B cell (primary cell): ENCODE measurements around the gene C9orf43. TPM values are rescaled to one million over a fixed set of nuclear protein-coding genes. Genes with fewer than 3 reads are reported as not detected.

Experiments
- ATAC-seq: fragments of 200-7000 bp; cut with Tn5 transposase; one replicate; pipeline ENCODE4 v1.10.0; 2021; ENCODE audit warnings: low read depth, mild to moderate bottlenecking, moderate number of reproducible peaks, moderate library complexity
- CTCF ChIA-PET: fragments of 350-600 bp; sonication (Branson Sonifier 250); formaldehyde crosslinking; loops from one replicate; lab custom pipeline; 2021; ENCODE audit warnings: antibody characterized with exemption, inconsistent platforms; lab: Charles Lee
- POLR2A ChIA-PET: fragments of 350-600 bp; sonication (Branson Sonifier 250); formaldehyde crosslinking; loops from one replicate; lab custom pipeline; 2021; ENCODE audit warnings: antibody characterized with exemption; lab: Charles Lee
- DNase-seq: peaks from one replicate; pipeline ENCODE4 v3.0.0; 2013
- H2AFZ ChIP-seq: 2 replicates; pipeline ENCODE4 v1.6.1; 2012; ENCODE audit warnings: mild to moderate bottlenecking, low read depth, low read length; ENCODE audit not compliant: insufficient read depth, poor library complexity, severe bottlenecking
- H3K27ac ChIP-seq, 2 donors: 1 replicate in 1 of 2; 2 replicates in 1 of 2; pipeline ENCODE4 v1.5.1; 2012 to 2013; ENCODE audit warnings: low read length in 2 of 2, mild to moderate bottlenecking in 2 of 2, moderate library complexity in 1 of 2
- H3K27me3 ChIP-seq, 4 experiments: fragments of 200-600 bp in 1 of 4; sonication (generic) in 1 of 4; replicated peaks in 1 of 4; 1 replicate in 2 of 4; 2 replicates in 2 of 4; pipeline versions ENCODE4 v1.6.1 to v1.7.0; 2013 to 2016; ENCODE audit warnings: low read length in 3 of 4, mild to moderate bottlenecking in 2 of 4, mixed read lengths in 1 of 4, moderate library complexity in 1 of 4; ENCODE audit not compliant: insufficient read depth in 4 of 4, control insufficient read depth in 3 of 4; ENCODE audit errors: control extremely low read depth in 1 of 4
- H3K36me3 ChIP-seq, 2 experiments: replicated peaks in 1 of 2; 1 replicate in 1 of 2; 2 replicates in 1 of 2; pipeline versions ENCODE4 v1.6.1 to v1.7.1; 2013; ENCODE audit warnings: low read length in 1 of 2; ENCODE audit not compliant: insufficient read depth in 2 of 2, control insufficient read depth in 1 of 2; ENCODE audit errors: control extremely low read depth in 1 of 2, extremely low read depth in 1 of 2
- H3K4me1 ChIP-seq, 2 donors: fragments of 200-600 bp in 1 of 2; sonication (generic) in 1 of 2; 1 replicate in 1 of 2; 2 replicates in 1 of 2; pipeline versions ENCODE4 v1.5.1 to v1.6.1; 2013 to 2017; ENCODE audit warnings: low read length in 2 of 2; ENCODE audit not compliant: control insufficient read depth in 2 of 2, insufficient read depth in 2 of 2
- H3K4me2 ChIP-seq: replicated peaks from 2 replicates; pipeline ENCODE3; 2012; ENCODE audit warnings: mild to moderate bottlenecking, low read depth, low read length; ENCODE audit not compliant: poor library complexity, severe bottlenecking
- H3K4me3 ChIP-seq, 5 experiments: fragments of 200-600 bp in 1 of 5; sonication (generic) in 1 of 5; 1 replicate in 3 of 5; 2 replicates in 2 of 5; pipeline versions ENCODE4 v1.5.1 to v1.7.0; 2011 to 2016; ENCODE audit warnings: low read length in 4 of 5, mild to moderate bottlenecking in 4 of 5, low read depth in 2 of 5, control low read depth in 1 of 5, moderate library complexity in 1 of 5; ENCODE audit not compliant: insufficient read depth in 1 of 5; ENCODE audit errors: control extremely low read depth in 1 of 5, extremely low read depth in 1 of 5
- H3K79me2 ChIP-seq: fragments of 200-600 bp; sonication (generic); one replicate; pipeline ENCODE4 v1.6.0; 2016; ENCODE audit warnings: low read length; ENCODE audit not compliant: control insufficient read depth, insufficient read depth
- H3K9ac ChIP-seq: fragments of 200-600 bp; sonication (generic); 2 replicates; pipeline ENCODE4 v1.6.1; 2017; ENCODE audit warnings: mild to moderate bottlenecking, low read length, moderate library complexity
- H3K9me3 ChIP-seq, 3 donors: one replicate each; pipeline versions ENCODE4 v1.6.1 to v1.7.1; 2013; ENCODE audit warnings: low read length in 2 of 3; ENCODE audit not compliant: control insufficient read depth in 2 of 3, insufficient read depth in 1 of 3; ENCODE audit errors: control extremely low read depth in 1 of 3
- H4K20me1 ChIP-seq: 2 replicates; pipeline ENCODE4 v1.6.0; 2012; ENCODE audit warnings: mild to moderate bottlenecking, low read length; ENCODE audit not compliant: insufficient read depth, control insufficient read depth, poor library complexity, severe bottlenecking
- H3K27ac Mint-ChIP-seq: one replicate; pipeline ENCODE4 v1.8.0; 2021; ENCODE audit warnings: mixed read lengths
- H3K27me3 Mint-ChIP-seq: one replicate; pipeline ENCODE4 v1.8.0; 2021; ENCODE audit warnings: mixed read lengths
- H3K4me1 Mint-ChIP-seq: one replicate; pipeline ENCODE4 v1.8.0; 2021; ENCODE audit warnings: mixed read lengths
- H3K4me3 Mint-ChIP-seq: one replicate; pipeline ENCODE4 v1.8.0; 2021; ENCODE audit warnings: mixed read lengths
- H3K9me3 Mint-ChIP-seq: one replicate; pipeline ENCODE4 v1.8.0; 2022; ENCODE audit warnings: mixed read lengths; ENCODE audit not compliant: insufficient read depth
- EZH2 ChIP-seq: IDR thresholded peaks from 2 replicates; pipeline ENCODE4 v1.6.1; 2012; ENCODE audit warnings: borderline replicate concordance, low read depth, mild to moderate bottlenecking, moderate library complexity, low read length; ENCODE audit not compliant: insufficient read depth, poor library complexity, severe bottlenecking
- WGBS: methylation state at CpG from one replicate; pipeline ENCODE4 v1.1.5; 2013; ENCODE audit warnings: missing lambda C conversion rate; ENCODE audit not compliant: insufficient coverage; 5-methylcytosine and 5-hydroxymethylcytosine counted together
- intact Hi-C: fragments of 100-400 bp; cut with micrococcal nuclease; formaldehyde crosslinking; loops from one replicate; pipeline ENCODE4 v1.10.0; 2022
- polyA plus RNA-seq: library from polyadenylated mRNA; depleted of rRNA; stranded (reverse); fragments of >200 nt; gene quantifications from 2 replicates; pipeline ENCODE4 v1.2.3, GENCODE V29; 2012
- total RNA-seq, 2 donors: library from RNA; stranded (reverse); fragments of 120-200 nt in 1 of 2; gene quantifications; 1 replicate in 1 of 2; 2 replicates in 1 of 2; pipeline versions ENCODE4 v1.2.3 to v1.2.4, GENCODE V29; 2013 to 2022
- TF ChIP-seq, protein P1 (sequence below): fragments of 200-600 bp; IDR thresholded peaks from one replicate; pipeline ENCODE4 v1.8.0; 2022; ENCODE audit warnings: antibody characterized with exemption, mild to moderate bottlenecking

C9orf43 gene
- total and polyA plus RNA-seq, 2 donors (not counting 1 experiment from before 2014, with no cell fraction given), result 0.57 to 1.7 TPM

DNA sequence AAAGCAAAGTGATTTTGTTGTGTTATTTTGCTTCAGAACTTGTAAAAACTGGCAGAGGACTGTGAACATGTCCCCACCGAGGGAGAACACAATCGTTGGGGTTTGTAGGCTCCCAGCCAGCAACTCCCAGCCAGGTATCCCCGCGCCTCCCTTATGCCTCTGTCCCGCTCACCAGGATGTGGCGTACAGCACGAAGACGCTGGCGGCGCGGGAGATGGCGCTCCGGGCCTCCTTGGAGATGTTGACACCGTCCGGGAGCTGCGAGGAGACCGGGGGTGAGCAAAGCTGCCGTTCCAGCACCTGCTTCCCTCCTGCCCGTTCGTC is 702 bp upstream of the C9orf43 start:
- Histone ChIP-seq H3K9me3 (no peaks in the 10 kb centered on the region), H3K79me2 (peaks cover 21% of the 10 kb centered on the region), H3K4me2 (peak overlapping the region; percentile 85), H3K4me3 (peak overlapping the region; percentile 74 to 99 (median 97)), H3K36me3 (peaks cover 0 to 16% of the 10 kb centered on the region in 2 experiments), H3K27ac (peak overlapping the region; percentile 92 to 97), H4K20me1 (no peaks in the 10 kb centered on the region), H3K4me1 (peaks cover 8 to 17% of the 10 kb centered on the region in 2 donors), H3K9ac (peak overlapping the region; percentile 93), H3K27me3 (no peaks in the 10 kb centered on the region), H2AFZ (peak overlapping the region; percentile 87)
- H3K4me1 Mint-ChIP-seq, result peaks cover 32% of the 10 kb centered on the region
- no peak for ATAC-seq
- intact Hi-C loops, result loop anchor here (1.0 to 10.0 kb wide), 8 partner anchors 9 to 1775 kb away; partner anchors contain the start of genes ALAD, CDC26, DNAJC25 and HDHD3
- ChIA-PET POLR2A (interaction anchor here (0.5 to 3.2 kb wide), 11 partner anchors 9 to 248 kb away, joined by 3 to 44 read pairs (median 6); partner anchors contain the start of genes ALAD, CDC26, FKBP15 and HDHD3), CTCF (interaction anchor here (0.7 to 3.8 kb wide), 16 partner anchors 8 to 248 kb away, joined by 3 to 46 read pairs (median 6); partner anchors contain the start of genes ALAD, CDC26 and PRPF4)
- H3K27ac Mint-ChIP-seq, result peak overlapping the region; percentile 100
- under 1% methylated on average over 20 of the region's 20 CpGs for WGBS
- peak overlapping the region; percentile 100 for H3K4me3 Mint-ChIP-seq
- DNase-seq, result no peak
- no peaks in the 10 kb centered on the region for H3K9me3 Mint-ChIP-seq
- H3K27me3 Mint-ChIP-seq, result no peaks in the 10 kb centered on the region
- no peak for TF ChIP-seq EZH2
- TF ChIP-seq, protein P1, sequence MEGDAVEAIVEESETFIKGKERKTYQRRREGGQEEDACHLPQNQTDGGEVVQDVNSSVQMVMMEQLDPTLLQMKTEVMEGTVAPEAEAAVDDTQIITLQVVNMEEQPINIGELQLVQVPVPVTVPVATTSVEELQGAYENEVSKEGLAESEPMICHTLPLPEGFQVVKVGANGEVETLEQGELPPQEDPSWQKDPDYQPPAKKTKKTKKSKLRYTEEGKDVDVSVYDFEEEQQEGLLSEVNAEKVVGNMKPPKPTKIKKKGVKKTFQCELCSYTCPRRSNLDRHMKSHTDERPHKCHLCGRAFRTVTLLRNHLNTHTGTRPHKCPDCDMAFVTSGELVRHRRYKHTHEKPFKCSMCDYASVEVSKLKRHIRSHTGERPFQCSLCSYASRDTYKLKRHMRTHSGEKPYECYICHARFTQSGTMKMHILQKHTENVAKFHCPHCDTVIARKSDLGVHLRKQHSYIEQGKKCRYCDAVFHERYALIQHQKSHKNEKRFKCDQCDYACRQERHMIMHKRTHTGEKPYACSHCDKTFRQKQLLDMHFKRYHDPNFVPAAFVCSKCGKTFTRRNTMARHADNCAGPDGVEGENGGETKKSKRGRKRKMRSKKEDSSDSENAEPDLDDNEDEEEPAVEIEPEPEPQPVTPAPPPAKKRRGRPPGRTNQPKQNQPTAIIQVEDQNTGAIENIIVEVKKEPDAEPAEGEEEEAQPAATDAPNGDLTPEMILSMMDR, result no peak

DNA sequence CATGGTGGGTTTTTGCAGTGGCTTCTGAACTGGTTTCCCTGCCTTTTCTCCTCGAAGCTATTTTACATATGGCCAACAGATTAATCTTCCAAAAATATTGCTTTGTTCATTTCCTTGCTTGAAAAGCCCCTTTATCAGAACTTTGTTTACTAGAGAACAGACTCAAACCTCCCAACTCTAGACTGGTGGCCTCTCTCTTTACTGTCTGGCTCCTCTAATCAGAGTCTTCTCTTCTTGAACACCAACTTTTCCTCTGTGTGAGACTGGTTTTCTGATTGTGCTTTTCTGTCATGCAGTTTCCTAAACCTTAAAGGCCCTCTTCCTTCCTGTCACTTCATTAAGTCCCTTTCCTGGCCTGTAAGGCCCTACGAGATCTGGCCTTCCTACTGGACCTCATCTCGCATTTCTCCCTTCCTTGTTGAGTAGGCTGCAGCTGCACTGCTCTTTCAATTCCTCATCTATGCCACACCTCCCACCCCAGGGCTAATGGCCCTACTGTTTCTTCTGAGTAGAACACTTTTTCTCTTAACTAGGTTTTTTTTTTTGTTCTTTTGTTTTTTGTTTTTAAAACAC is 5.7 kb downstream of the C9orf43 start:
- H2AFZ ChIP-seq, result peak overlapping the region; percentile 72

More for the DNA sequence above, 5.7 kb downstream of the C9orf43 start:
- 27% methylated on average over 3 of the region's 3 CpGs for WGBS
- Mint-ChIP-seq H3K27me3 (no peaks in the 10 kb centered on the region), H3K4me1 (no peaks in the 10 kb centered on the region), H3K9me3 (no peaks in the 10 kb centered on the region), H3K27ac (no peak overlapping the region), H3K4me3 (no peak overlapping the region)
- no peak for TF ChIP-seq EZH2
- TF ChIP-seq, protein P1, result no peak
- intact Hi-C loops, result loop anchor here (10.0 kb wide), 1 partner anchor 261 kb away; the partner anchor contains the start of gene SLC31A2
- H3K36me3 ChIP-seq, result no peaks in the 10 kb centered on the region
- H4K20me1 ChIP-seq, result no peaks in the 10 kb centered on the region
- H3K27me3 ChIP-seq, result no peaks in the 10 kb centered on the region
- peak; percentile 97 for ATAC-seq
- peak overlapping the region; percentile 61 to 67 for H3K27ac ChIP-seq
- peaks cover 18 to 29% of the 10 kb centered on the region in 2 donors for H3K4me1 ChIP-seq
- no peaks in the 10 kb centered on the region for H3K79me2 ChIP-seq
- DNase-seq, result peak; percentile 71
- no peak overlapping the region for H3K4me3 ChIP-seq
- CTCF ChIA-PET, result interaction anchor here (0.7 to 2.3 kb wide), 8 partner anchors 15 to 239 kb away, joined by 3 to 7 read pairs (median 4); partner anchors contain the start of gene ALAD
- H3K9ac ChIP-seq, result peak overlapping the region; percentile 16
- H3K4me2 ChIP-seq, result peak overlapping the region; percentile 53
- H3K9me3 ChIP-seq, result no peaks in the 10 kb centered on the region
- POLR2A ChIA-PET, result interaction anchor here (0.7 kb wide), 1 partner anchor 10 kb away, joined by 3 read pairs; no protein-coding TSS in a partner anchor
